ENCODE measurements around the gene CACNA2D4.

The CACNA2D4 gene

GRCh38 chr12:1932264-1932777 lies 13.9 kb upstream of the CACNA2D4 start:
- no peak for DNase-seq

GRCh38 chr12:1931642-1932041 lies 13.2 kb upstream of the CACNA2D4 start:
- no peak for DNase-seq

GRCh38 chr12:1930803-1931597 lies 12.5 kb upstream of the CACNA2D4 start:
- DNase-seq: no peak

- no peak for DNase-seq
Observed at GRCh38 chr12:1929985-1930802, 11.7 kb upstream of the CACNA2D4 start.

GRCh38 chr12:1929241-1929984 lies 11.0 kb upstream of the CACNA2D4 start:
- DNase-seq: no peak

GRCh38 chr12:1928439-1929121 lies 10.1 kb upstream of the CACNA2D4 start:
- DNase-seq: no peak

GRCh38 chr12:1927751-1928351 lies 9.4 kb upstream of the CACNA2D4 start:
- DNase-seq: no peak

GRCh38 chr12:1927051-1927680 lies 8.7 kb upstream of the CACNA2D4 start:
- DNase-seq: no peak

GRCh38 chr12:1926251-1926657 lies 7.8 kb upstream of the CACNA2D4 start:
- no peak for DNase-seq

GRCh38 chr12:1925684-1926006 lies 7.2 kb upstream of the CACNA2D4 start:
- no peak for DNase-seq

GRCh38 chr12:1924996-1925683 lies 6.7 kb upstream of the CACNA2D4 start:
- no peak for DNase-seq

- no peak for DNase-seq
Observed at GRCh38 chr12:1922985-1923384, 4.5 kb upstream of the CACNA2D4 start.

GRCh38 chr12:1922075-1922709 lies 3.7 kb upstream of the CACNA2D4 start:
- no peak for DNase-seq

- no peak for DNase-seq
Observed at GRCh38 chr12:1920971-1921370, 2.5 kb upstream of the CACNA2D4 start.

GRCh38 chr12:1920436-1920835 lies 2.0 kb upstream of the CACNA2D4 start:
- no peak for DNase-seq

- no peak for DNase-seq
Observed at GRCh38 chr12:1919763-1920162, 1.3 kb upstream of the CACNA2D4 start.

- no peak for DNase-seq
Observed at GRCh38 chr12:1919284-1919683, 832 bp upstream of the CACNA2D4 start.

GRCh38 chr12:1918884-1919236 lies 408 bp upstream of the CACNA2D4 start:
- DNase-seq: no peak

- no peak for DNase-seq
Observed at GRCh38 chr12:1917172-1918070, 1.0 kb downstream of the CACNA2D4 start.
